ENCODE results near the gene CCDC6. TPM values are rescaled to one million over a fixed set of nuclear protein-coding genes. Genes with fewer than 3 reads are reported as not detected.

The CCDC6 gene
- total and polyA plus RNA-seq, 2 of the 8 experiments (the other 6 are each of a cell fraction or from before 2014, with no cell fraction given), result 42.2 to 74.4 TPM

GRCh38 chr10:59829024-59829423, 77.3 kb downstream of the CCDC6 start:
- Histone ChIP-seq H4K8ac (ENCODE audit: extremely low read depth, insufficient read depth, low read length) (no peak overlapping the region), H4K20me1 (replicated peaks in 1 of 2; ENCODE audit: control insufficient read depth in 1 of 2, insufficient read depth in 2 of 2, low read length in 2 of 2) (peaks cover 0 to 1% of the 10 kb centered on the region in 2 experiments), H3K9ac (replicated peaks in 1 of 4; ENCODE audit: extremely low read depth in 1 of 4, low read depth in 3 of 4, low read length in 3 of 4) (no peak overlapping the region), H3K27me3 (replicated peaks in 1 of 4; ENCODE audit: control insufficient read depth in 3 of 4, extremely low read depth in 1 of 4, insufficient read depth in 3 of 4, low read length in 3 of 4) (no peaks in the 10 kb centered on the region), H3K4me3 (ENCODE audit: extremely low read depth in 1 of 4, insufficient read depth in 2 of 4, low read depth in 3 of 4, low read length in 4 of 4) (no peak overlapping the region), H3K36me3 (ENCODE audit: control insufficient read depth in 2 of 4, insufficient read depth in 4 of 4, low read length in 3 of 4) (peaks cover 4 to 17% (median 7%) of the 10 kb centered on the region in 4 experiments; a peak in 6 of 8 replicates), H3K27ac (ENCODE audit: low read depth, low read length) (no peak overlapping the region), H2BK12ac (ENCODE audit: low read depth, low read length) (no peak overlapping the region), H2BK5ac (ENCODE audit: low read depth, low read length) (no peak overlapping the region), H3K4ac (replicated peaks; ENCODE audit: insufficient read length, low read depth, low read length) (no peak overlapping the region), H4K5ac (ENCODE audit: insufficient read length, low read depth, low read length) (no peak overlapping the region), H3K79me2 (ENCODE audit: control insufficient read depth in 1 of 2, insufficient read depth in 2 of 2, low read length in 2 of 2) (peaks cover 12 to 70% of the 10 kb centered on the region in 2 experiments), H2BK20ac (ENCODE audit: low read length) (no peak overlapping the region), H3K9me3 (ENCODE audit: insufficient read depth in 2 of 2, low read depth in 1 of 2, low read length in 1 of 2) (no peaks in the 10 kb centered on the region), H3K18ac (ENCODE audit: extremely low read depth, low read length) (no peak overlapping the region), H3K56ac (replicated peaks; ENCODE audit: insufficient read length, low read depth, low read length) (no peak overlapping the region), H2AK5ac (ENCODE audit: low read depth, low read length) (no peak overlapping the region), H3K23ac (ENCODE audit: insufficient read length) (no peak overlapping the region), H3K23me2 (ENCODE audit: low read depth, low read length) (no peaks in the 10 kb centered on the region), H2BK15ac (ENCODE audit: low read length) (no peak overlapping the region), H3K4me2 (ENCODE audit: insufficient read depth in 1 of 2, low read depth in 2 of 2, low read length in 2 of 2) (no peak overlapping the region), H3K4me1 (replicated peaks in 1 of 4; ENCODE audit: control insufficient read depth in 3 of 4, insufficient read depth in 4 of 4, low read length in 3 of 4) (peaks cover 0 to 4% (median 1%) of the 10 kb centered on the region in 4 experiments; a peak in 1 of 7 replicates), H4K91ac (replicated peaks; ENCODE audit: insufficient read length, low read length) (no peak overlapping the region), H3K14ac (ENCODE audit: insufficient read length) (no peak overlapping the region), H2BK120ac (replicated peaks; ENCODE audit: low read depth, low read length) (no peak overlapping the region), H3K79me1 (ENCODE audit: low read depth, low read length) (peaks cover 4% of the 10 kb centered on the region; the same call in 1 of the 2 replicates), H2AFZ (ENCODE audit: low read length) (no peak overlapping the region)
- ChIA-PET CTCF (ENCODE audit: partially characterized antibody) (interaction anchor here (0.6 to 2.1 kb wide), 5 partner anchors 19 to 203 kb away, joined by 3 to 10 read pairs (median 3); no protein-coding TSS in a partner anchor), POLR2A (ENCODE audit: partially characterized antibody) (interaction anchor here (1.5 kb wide), 1 partner anchor 11 kb away, joined by 3 read pairs; no protein-coding TSS in a partner anchor)
- DNase-seq (ENCODE audit: low read depth in 1 of 2, low spot score in 2 of 2) (no peak), FAIRE-seq (no peak)
- TF ChIP-seq, protein P1, sequence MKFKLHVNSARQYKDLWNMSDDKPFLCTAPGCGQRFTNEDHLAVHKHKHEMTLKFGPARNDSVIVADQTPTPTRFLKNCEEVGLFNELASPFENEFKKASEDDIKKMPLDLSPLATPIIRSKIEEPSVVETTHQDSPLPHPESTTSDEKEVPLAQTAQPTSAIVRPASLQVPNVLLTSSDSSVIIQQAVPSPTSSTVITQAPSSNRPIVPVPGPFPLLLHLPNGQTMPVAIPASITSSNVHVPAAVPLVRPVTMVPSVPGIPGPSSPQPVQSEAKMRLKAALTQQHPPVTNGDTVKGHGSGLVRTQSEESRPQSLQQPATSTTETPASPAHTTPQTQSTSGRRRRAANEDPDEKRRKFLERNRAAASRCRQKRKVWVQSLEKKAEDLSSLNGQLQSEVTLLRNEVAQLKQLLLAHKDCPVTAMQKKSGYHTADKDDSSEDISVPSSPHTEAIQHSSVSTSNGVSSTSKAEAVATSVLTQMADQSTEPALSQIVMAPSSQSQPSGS (IDR thresholded peaks at IDR 0.05; ENCODE audit: low read length), result no peak
- no peak for TF ChIP-seq JUND (IDR thresholded peaks at IDR 0.05; ENCODE audit: low read length)
- TF ChIP-seq SIN3A (conservative IDR thresholded peaks at IDR 0.05 in 1 of 2, IDR thresholded peaks at IDR 0.05 in 1 of 2; ENCODE audit: low read depth in 1 of 2, low read length in 2 of 2), result no peak
- TF ChIP-seq SP2 (IDR thresholded peaks at IDR 0.05; ENCODE audit: low read length), result no peak
- no peak for TF ChIP-seq TAF1 (IDR thresholded peaks at IDR 0.05; ENCODE audit: low read depth, low read length)
- 96% methylated on average over 1 of the region's 1 CpG; no CpG with 5 or more reads in 1 of the 2 experiments for WGBS, 2 experiments (ENCODE audit: extremely low coverage in 1 of 2, insufficient coverage in 1 of 2, insufficient read length in 1 of 2, insufficient replicate concordance in 2 of 2, low coverage in 1 of 2, low lambda C conversion rate in 2 of 2, missing lambda C conversion rate in 1 of 2)

Data from H1 (cell line).